Stimulated activated effector memory CD8-positive, alpha-beta T cell treated with anti-CD3 and anti-CD28 coated beads, Interleukin-12 subunit alpha, Interleukin-12 subunit beta, amount 100 ng/mL, for 72 hours (primary cell): ENCODE measurements around the gene LOC101059915.
"Not testable (repeated sequence)": the region's sequence is repeated elsewhere in the genome, so short reads cannot be mapped to it uniquely, and the experiment has no call there.

Experiments
- ATAC-seq: fragments of 150-1000 bp; cut with Tn5 transposase; 2 replicates; pipeline ENCODE4 v1.10.0; 2021
- DNase-seq, 2 donors: peaks; one replicate each; pipeline ENCODE4 v3.0.0; 2021 to 2022; ENCODE audit warnings: low spot score in 2 of 2
- H3K27ac Mint-ChIP-seq: one replicate; pipeline ENCODE4 v1.8.0; 2022; ENCODE audit warnings: mild to moderate bottlenecking, mixed read lengths
- H3K36me3 Mint-ChIP-seq: one replicate; pipeline ENCODE4 v1.8.0; 2022; ENCODE audit warnings: mild to moderate bottlenecking, mixed read lengths
- H3K4me1 Mint-ChIP-seq: one replicate; pipeline ENCODE4 v1.8.0; 2022; ENCODE audit warnings: mixed read lengths
- H3K4me3 Mint-ChIP-seq: one replicate; pipeline ENCODE4 v1.8.0; 2022; ENCODE audit warnings: mild to moderate bottlenecking, mixed read lengths
- H3K9me3 Mint-ChIP-seq: one replicate; pipeline ENCODE4 v1.8.0; 2022; ENCODE audit warnings: mixed read lengths

LOC101059915 gene

GRCh38 chrX:71661919-71662318 lies 5.4 kb upstream of the LOC101059915 start:
- no peak overlapping the region for H3K27ac Mint-ChIP-seq
- H3K4me1 Mint-ChIP-seq, result peaks cover 23% of the 10 kb centered on the region
- peak overlapping the region; percentile 74 for H3K4me3 Mint-ChIP-seq
- no peak for ATAC-seq
- H3K36me3 Mint-ChIP-seq, result no peaks in the 10 kb centered on the region
- no peak for DNase-seq
- no peaks in the 10 kb centered on the region for H3K9me3 Mint-ChIP-seq

- peak overlapping the region; percentile 74 for H3K4me3 Mint-ChIP-seq
- not testable (repeated sequence) for H3K9me3 Mint-ChIP-seq, H3K36me3 Mint-ChIP-seq, DNase-seq, H3K27ac Mint-ChIP-seq
- peak; percentile 59 for ATAC-seq
- peaks cover 23% of the 10 kb centered on the region for H3K4me1 Mint-ChIP-seq
These were observed 4.7 kb upstream of the LOC101059915 start for GRCh38 chrX:71662654-71663053.

GRCh38 chrX:71663238-71663637 lies 4.1 kb upstream of the LOC101059915 start:
- not testable (repeated sequence) for H3K9me3 Mint-ChIP-seq, H3K27ac Mint-ChIP-seq, H3K36me3 Mint-ChIP-seq
- DNase-seq, result peak in 1 of 2 donors; percentile 63
- peaks cover 23% of the 10 kb centered on the region for H3K4me1 Mint-ChIP-seq
- peak; percentile 60 for ATAC-seq
- peak overlapping the region; percentile 74 for H3K4me3 Mint-ChIP-seq

- not testable (repeated sequence) for H3K9me3 Mint-ChIP-seq, H3K36me3 Mint-ChIP-seq, DNase-seq, H3K4me3 Mint-ChIP-seq, H3K27ac Mint-ChIP-seq
- peaks cover 23% of the 10 kb centered on the region for H3K4me1 Mint-ChIP-seq
- ATAC-seq, result peak; percentile 72
These were observed 3.1 kb upstream of the LOC101059915 start for GRCh38 chrX:71664202-71664601.

- H3K9me3 Mint-ChIP-seq, result no peaks in the 10 kb centered on the region
- no peak overlapping the region for H3K4me3 Mint-ChIP-seq
- H3K36me3 Mint-ChIP-seq, result no peaks in the 10 kb centered on the region
- H3K27ac Mint-ChIP-seq, result no peak overlapping the region
- no peak for DNase-seq
- ATAC-seq, result no peak
- H3K4me1 Mint-ChIP-seq, result peaks cover 23% of the 10 kb centered on the region
These were observed 2.4 kb upstream of the LOC101059915 start for GRCh38 chrX:71664889-71665491.

- Mint-ChIP-seq H3K9me3 (no peaks in the 10 kb centered on the region), H3K27ac (no peak overlapping the region), H3K4me1 (peaks cover 29% of the 10 kb centered on the region), H3K4me3 (no peak overlapping the region), H3K36me3 (no peaks in the 10 kb centered on the region)
- ATAC-seq (no peak), DNase-seq (no peak)
These were observed 1.6 kb upstream of the LOC101059915 start for GRCh38 chrX:71665747-71666146.

- ATAC-seq (no peak), DNase-seq (no peak)
- Mint-ChIP-seq H3K4me3 (no peak overlapping the region), H3K4me1 (peaks cover 31% of the 10 kb centered on the region), H3K9me3 (no peaks in the 10 kb centered on the region), H3K36me3 (no peaks in the 10 kb centered on the region), H3K27ac (no peak overlapping the region)
These were observed 814 bp upstream of the LOC101059915 start for GRCh38 chrX:71666240-71667223.

GRCh38 chrX:71668248-71668595 lies 876 bp downstream of the LOC101059915 start:
- Mint-ChIP-seq H3K4me3 (no peak overlapping the region), H3K27ac (no peak overlapping the region)

GRCh38 chrX:71669492-71669891 lies 2.1 kb downstream of the LOC101059915 start:
- peak in 1 of 2 donors; percentile 18 for DNase-seq
- peaks cover 21% of the 10 kb centered on the region for H3K4me1 Mint-ChIP-seq
- H3K9me3 Mint-ChIP-seq, result no peaks in the 10 kb centered on the region
- no peak overlapping the region for H3K27ac Mint-ChIP-seq
- no peaks in the 10 kb centered on the region for H3K36me3 Mint-ChIP-seq
- no peak overlapping the region for H3K4me3 Mint-ChIP-seq
- no peak for ATAC-seq

More at GRCh38 chrX:71668248-71668595, 876 bp downstream of the LOC101059915 start:
- Mint-ChIP-seq H3K36me3 (no peaks in the 10 kb centered on the region), H3K4me1 (peaks cover 25% of the 10 kb centered on the region), H3K9me3 (no peaks in the 10 kb centered on the region)
- ATAC-seq (no peak), DNase-seq (no peak)

- not testable (repeated sequence) for H3K36me3 Mint-ChIP-seq, H3K9me3 Mint-ChIP-seq, H3K27ac Mint-ChIP-seq, H3K4me3 Mint-ChIP-seq
- DNase-seq (peak in 1 of 2 donors; percentile 50), ATAC-seq (peak; percentile 63)
- H3K4me1 Mint-ChIP-seq, result peaks cover 21% of the 10 kb centered on the region
These were observed 2.6 kb downstream of the LOC101059915 start for GRCh38 chrX:71669947-71670346.

- DNase-seq (peak in 1 of 2 donors; percentile 54), ATAC-seq (peak; percentile 75)
- H3K27ac Mint-ChIP-seq, result peak overlapping the region; percentile 51
- peaks cover 21% of the 10 kb centered on the region for H3K4me1 Mint-ChIP-seq
- no peaks in the 10 kb centered on the region for H3K9me3 Mint-ChIP-seq
- peak overlapping the region; percentile 38 for H3K4me3 Mint-ChIP-seq
- H3K36me3 Mint-ChIP-seq, result no peaks in the 10 kb centered on the region
These were observed 3.9 kb downstream of the LOC101059915 start for GRCh38 chrX:71671043-71671780.

GRCh38 chrX:71671938-71672337 lies 4.6 kb downstream of the LOC101059915 start:
- H3K4me1 Mint-ChIP-seq, result peaks cover 21% of the 10 kb centered on the region
- H3K9me3 Mint-ChIP-seq, result no peaks in the 10 kb centered on the region

GRCh38 chrX:71675636-71676035 lies 8.3 kb downstream of the LOC101059915 start:
- not testable (repeated sequence) for H3K9me3 Mint-ChIP-seq, H3K4me3 Mint-ChIP-seq, H3K36me3 Mint-ChIP-seq, H3K27ac Mint-ChIP-seq, ATAC-seq
- peaks cover 15% of the 10 kb centered on the region for H3K4me1 Mint-ChIP-seq
- peak in 1 of 2 donors; percentile 18 for DNase-seq

More at GRCh38 chrX:71671938-71672337, 4.6 kb downstream of the LOC101059915 start:
- Mint-ChIP-seq H3K27ac (peak overlapping the region; percentile 51), H3K36me3 (no peaks in the 10 kb centered on the region), H3K4me3 (no peak overlapping the region)
- ATAC-seq, result no peak
- DNase-seq, result peak in 1 of 2 donors; percentile 20

GRCh38 chrX:71676068-71676795 lies 8.9 kb downstream of the LOC101059915 start:
- H3K27ac Mint-ChIP-seq, ATAC-seq, H3K36me3 Mint-ChIP-seq: not testable (repeated sequence)

GRCh38 chrX:71677195-71677594 lies 9.8 kb downstream of the LOC101059915 start:
- not testable (repeated sequence) for DNase-seq, H3K36me3 Mint-ChIP-seq, ATAC-seq, H3K4me3 Mint-ChIP-seq, H3K9me3 Mint-ChIP-seq, H3K27ac Mint-ChIP-seq, H3K4me1 Mint-ChIP-seq

More at GRCh38 chrX:71676068-71676795, 8.9 kb downstream of the LOC101059915 start:
- H3K4me1 Mint-ChIP-seq, DNase-seq, H3K9me3 Mint-ChIP-seq, H3K4me3 Mint-ChIP-seq: not testable (repeated sequence)
